Inferior parietal cortex (tissue), 1 donor: ENCODE results near the gene SP140.
"Not testable (repeated sequence)": the region's sequence is repeated elsewhere in the genome, so short reads cannot be mapped to it uniquely, and the experiment has no call there.

Experiments
- DNase-seq: peaks from one replicate; pipeline ENCODE4 v3.0.0-alpha.2; 2016; ENCODE audit errors: extremely low spot score

Gene SP140

GRCh38 chr2:230326453-230327417, 101.2 kb downstream of the SP140 start, which contains the start of gene SP140L:
TSS of gene SP140L (plus strand) at chr2:230327193. CDS start at chr2:230327270, 77 bp downstream.
- DNase-seq, result peak; percentile 13

GRCh38 chr2:230327418-230328154, 102.0 kb downstream of the SP140 start:
- DNase-seq, result no peak

- no peak for DNase-seq
Measured at GRCh38 chr2:230328155-230328458, 102.6 kb downstream of the SP140 start.

GRCh38 chr2:230329946-230330605, 104.5 kb downstream of the SP140 start:
- DNase-seq, result no peak

GRCh38 chr2:230330725-230331124, 105.2 kb downstream of the SP140 start:
- no peak for DNase-seq

- DNase-seq, result no peak
Measured at GRCh38 chr2:230335461-230335863, 109.9 kb downstream of the SP140 start.

GRCh38 chr2:230335864-230336506, 110.4 kb downstream of the SP140 start:
- DNase-seq, result no peak

GRCh38 chr2:230341936-230342528, 116.5 kb downstream of the SP140 start:
- not testable (repeated sequence) for DNase-seq

- not testable (repeated sequence) for DNase-seq
Measured at GRCh38 chr2:230343041-230343624, 117.6 kb downstream of the SP140 start.

GRCh38 chr2:230343747-230344146, 118.2 kb downstream of the SP140 start:
- DNase-seq, result no peak

- DNase-seq, result no peak
Measured at GRCh38 chr2:230346465-230346864, 120.9 kb downstream of the SP140 start.

- no peak for DNase-seq
Measured at GRCh38 chr2:230346921-230347533, 121.5 kb downstream of the SP140 start.

- DNase-seq, result no peak
Measured at GRCh38 chr2:230347659-230348305, 122.2 kb downstream of the SP140 start.

GRCh38 chr2:230348787-230349186, 123.3 kb downstream of the SP140 start:
- no peak for DNase-seq

- DNase-seq, result no peak
Measured at GRCh38 chr2:230356084-230356483, 130.5 kb downstream of the SP140 start.

- DNase-seq, result no peak
Measured at GRCh38 chr2:230358305-230358704, 132.8 kb downstream of the SP140 start.

GRCh38 chr2:230360028-230360427, 134.5 kb downstream of the SP140 start:
- no peak for DNase-seq

GRCh38 chr2:230362030-230362691, 136.6 kb downstream of the SP140 start:
- no peak for DNase-seq
